Measurements from ENCODE around the gene VPS37C. TPM values are rescaled to one million over a fixed set of nuclear protein-coding genes. Genes with fewer than 3 reads are reported as not detected.
A peak's percentile ranks its signal among the peaks of the same experiment; 100 is the strongest.

VPS37C gene
- total RNA-seq, 3 donors from 2014 or later (not counting 1 experiment from before 2014, with no cell fraction given): 6.4 to 6.9 (median 6.5) TPM

GRCh38 chr11:61162092-61162941 lies 1.1 kb upstream of the VPS37C start:
- Histone ChIP-seq H3K4me1 (ENCODE audit: control insufficient read depth, insufficient read depth, low read length) (peaks cover 26% of the 10 kb centered on the region), H3K9me3 (ENCODE audit: control insufficient read depth, insufficient read depth, low read length) (no peaks in the 10 kb centered on the region), H3K36me3 (ENCODE audit: control insufficient read depth, insufficient read depth, low read length) (no peaks in the 10 kb centered on the region), H3K27me3 (ENCODE audit: control insufficient read depth, insufficient read depth, low read length) (no peaks in the 10 kb centered on the region), H3K4me3 (ENCODE audit: low read length) (peak overlapping the region; percentile 79), H3K27ac (ENCODE audit: low read length) (peak overlapping the region; percentile 96)
- H3K9me3 Mint-ChIP-seq: no peaks in the 10 kb centered on the region
- peak overlapping the region; percentile 94 for H3K4me3 Mint-ChIP-seq
- peak in 1 of 2 donors; percentile 41 for DNase-seq
- ATAC-seq: no peak
- no peaks in the 10 kb centered on the region for H3K36me3 Mint-ChIP-seq
- intact Hi-C loops (cut with micrococcal nuclease): no loop called here
- TF ChIP-seq CTCF (IDR thresholded peaks at IDR 0.05): no peak
- peaks cover 3 to 9% of the 10 kb centered on the region in 2 donors for H3K27me3 Mint-ChIP-seq (ENCODE audit: low read depth in 2 of 2)
- H3K27ac Mint-ChIP-seq: peak overlapping the region; percentile 95 to 97
- 89% methylated on average over 7 of the region's 8 CpGs for WGBS (ENCODE audit: insufficient coverage)
- peaks cover 33 to 42% of the 10 kb centered on the region in 2 donors for H3K4me1 Mint-ChIP-seq

GRCh38 chr11:61160487-61161189 lies 588 bp downstream of the VPS37C start:
- intact Hi-C loops (cut with micrococcal nuclease): loop anchor here (1.0 to 2.0 kb wide), 3 partner anchors 202 to 254 kb away; partner anchors contain the start of genes PRPF19 and TMEM138
- no peak for ATAC-seq
- no peaks in the 10 kb centered on the region for H3K9me3 ChIP-seq (ENCODE audit: control insufficient read depth, insufficient read depth, low read length)
- Mint-ChIP-seq H3K4me3 (peak overlapping the region; percentile 83), H3K4me1 (peaks cover 33 to 42% of the 10 kb centered on the region in 2 donors), H3K27me3 (ENCODE audit: low read depth in 2 of 2) (peaks cover 3 to 9% of the 10 kb centered on the region in 2 donors), H3K27ac (peak overlapping the region; percentile 95 to 97), H3K36me3 (no peaks in the 10 kb centered on the region), H3K9me3 (no peaks in the 10 kb centered on the region)
- peaks cover 26% of the 10 kb centered on the region for H3K4me1 ChIP-seq (ENCODE audit: control insufficient read depth, insufficient read depth, low read length)
- no peak for DNase-seq
- no peak for TF ChIP-seq CTCF (IDR thresholded peaks at IDR 0.05)
- 19% methylated on average over 21 of the region's 25 CpGs for WGBS (ENCODE audit: insufficient coverage)
- no peaks in the 10 kb centered on the region for H3K27me3 ChIP-seq (ENCODE audit: control insufficient read depth, insufficient read depth, low read length)
- no peaks in the 10 kb centered on the region for H3K36me3 ChIP-seq (ENCODE audit: control insufficient read depth, insufficient read depth, low read length)
- H3K27ac ChIP-seq (ENCODE audit: low read length): peak overlapping the region; percentile 69
- peak overlapping the region; percentile 43 for H3K4me3 ChIP-seq (ENCODE audit: low read length)

- Mint-ChIP-seq H3K36me3 (peaks cover 8% of the 10 kb centered on the region), H3K27me3 (ENCODE audit: low read depth in 2 of 2) (no peaks in the 10 kb centered on the region), H3K9me3 (peaks cover 0 to 8% of the 10 kb centered on the region in 2 donors), H3K27ac (peak overlapping the region; percentile 14 to 39), H3K4me1 (peaks cover 22 to 31% of the 10 kb centered on the region in 2 donors), H3K4me3 (peak overlapping the region; percentile 51)
- no peak for DNase-seq
- H3K27me3 ChIP-seq (ENCODE audit: control insufficient read depth, insufficient read depth, low read length): no peaks in the 10 kb centered on the region
- no peak overlapping the region for H3K4me3 ChIP-seq (ENCODE audit: low read length)
- H3K27ac ChIP-seq (ENCODE audit: low read length): no peak overlapping the region
- WGBS (ENCODE audit: insufficient coverage): 95% methylated on average over 3 of the region's 3 CpGs
- H3K9me3 ChIP-seq (ENCODE audit: control insufficient read depth, insufficient read depth, low read length): peaks cover 8% of the 10 kb centered on the region
- peaks cover 21% of the 10 kb centered on the region for H3K4me1 ChIP-seq (ENCODE audit: control insufficient read depth, insufficient read depth, low read length)
- ATAC-seq: no peak
- no peaks in the 10 kb centered on the region for H3K36me3 ChIP-seq (ENCODE audit: control insufficient read depth, insufficient read depth, low read length)
- no peak for TF ChIP-seq CTCF (IDR thresholded peaks at IDR 0.05)
- intact Hi-C loops (cut with micrococcal nuclease): no loop called here
Measured at GRCh38 chr11:61158691-61159381, 2.4 kb downstream of the VPS37C start.
